Esophagus squamous epithelium (tissue), 5 donors: ENCODE results near the gene EDEM3. TPM values are rescaled to one million over a fixed set of nuclear protein-coding genes. Genes with fewer than 3 reads are reported as not detected.

Source experiments
- DNase-seq: peaks from one replicate; lab custom pipeline; 2025; lab: John Stamatoyannopoulos, UW
- H3K27ac ChIP-seq, 4 donors: fragments of 200-600 bp; sonication (generic); one replicate each; pipeline ENCODE4 v1.5.1; 2016 to 2019; ENCODE audit warnings: mild to moderate bottlenecking in 1 of 4
- H3K27me3 ChIP-seq, 4 donors: fragments of 200-600 bp; sonication (generic); 1 replicate in 3 of 4; 2 replicates in 1 of 4; pipeline versions ENCODE4 v1.5.1 to v1.6.0; 2017 to 2021; ENCODE audit warnings: antibody characterized with exemption in 1 of 4
- H3K36me3 ChIP-seq, 3 donors: fragments of 200-600 bp; sonication (generic); one replicate each; pipeline ENCODE4 v1.5.1; 2016 to 2019
- H3K4me1 ChIP-seq, 3 donors: fragments of 200-600 bp; sonication (generic); one replicate each; pipeline ENCODE4 v1.5.1; 2017 to 2019
- H3K4me3 ChIP-seq, 4 donors: fragments of 200-600 bp; sonication (generic); 1 replicate in 3 of 4; 2 replicates in 1 of 4; pipeline ENCODE4 v1.5.1; 2016 to 2019; ENCODE audit warnings: mild to moderate bottlenecking in 2 of 4, moderate library complexity in 1 of 4
- H3K9me3 ChIP-seq, 3 donors: fragments of 200-600 bp; sonication (generic); one replicate each; pipeline ENCODE4 v1.5.1; 2016 to 2019
- POLR2A ChIP-seq, 4 donors: fragments of 450-650 bp; IDR thresholded peaks; one replicate each; pipeline ENCODE4 v1.6.1; 2017; ENCODE audit warnings: antibody characterized with exemption in 4 of 4, mild to moderate bottlenecking in 4 of 4, moderate library complexity in 3 of 4
- WGBS, 2 donors: methylation state at CpG; one replicate each; pipeline ENCODE4 v1.1.5; 2018; 5-methylcytosine and 5-hydroxymethylcytosine counted together
- intact Hi-C: fragments of 100-400 bp; cut with DNase I; formaldehyde crosslinking; loops from one replicate; pipeline ENCODE4 v1.15.0; 2022
- total RNA-seq, 4 donors: library from RNA; depleted of rRNA; stranded (reverse); fragments of >200 nt; gene quantifications; one replicate each; pipeline ENCODE4 v1.1.0, GENCODE V29; 2016
- TF ChIP-seq, protein P1 (sequence below), 6 experiments: fragments of 450-650 bp in 4 of 6; fragments of 200-600 bp in 2 of 6; sonication (generic) in 2 of 6; IDR thresholded peaks; one replicate each; pipeline ENCODE4 v1.5.1; 2016 to 2019; ENCODE audit warnings: antibody characterized with exemption in 6 of 6, mild to moderate bottlenecking in 4 of 6, moderate library complexity in 4 of 6
- donor health status: DM: yes; HTN: yes; CAD: no.

The EDEM3 gene, protein sequence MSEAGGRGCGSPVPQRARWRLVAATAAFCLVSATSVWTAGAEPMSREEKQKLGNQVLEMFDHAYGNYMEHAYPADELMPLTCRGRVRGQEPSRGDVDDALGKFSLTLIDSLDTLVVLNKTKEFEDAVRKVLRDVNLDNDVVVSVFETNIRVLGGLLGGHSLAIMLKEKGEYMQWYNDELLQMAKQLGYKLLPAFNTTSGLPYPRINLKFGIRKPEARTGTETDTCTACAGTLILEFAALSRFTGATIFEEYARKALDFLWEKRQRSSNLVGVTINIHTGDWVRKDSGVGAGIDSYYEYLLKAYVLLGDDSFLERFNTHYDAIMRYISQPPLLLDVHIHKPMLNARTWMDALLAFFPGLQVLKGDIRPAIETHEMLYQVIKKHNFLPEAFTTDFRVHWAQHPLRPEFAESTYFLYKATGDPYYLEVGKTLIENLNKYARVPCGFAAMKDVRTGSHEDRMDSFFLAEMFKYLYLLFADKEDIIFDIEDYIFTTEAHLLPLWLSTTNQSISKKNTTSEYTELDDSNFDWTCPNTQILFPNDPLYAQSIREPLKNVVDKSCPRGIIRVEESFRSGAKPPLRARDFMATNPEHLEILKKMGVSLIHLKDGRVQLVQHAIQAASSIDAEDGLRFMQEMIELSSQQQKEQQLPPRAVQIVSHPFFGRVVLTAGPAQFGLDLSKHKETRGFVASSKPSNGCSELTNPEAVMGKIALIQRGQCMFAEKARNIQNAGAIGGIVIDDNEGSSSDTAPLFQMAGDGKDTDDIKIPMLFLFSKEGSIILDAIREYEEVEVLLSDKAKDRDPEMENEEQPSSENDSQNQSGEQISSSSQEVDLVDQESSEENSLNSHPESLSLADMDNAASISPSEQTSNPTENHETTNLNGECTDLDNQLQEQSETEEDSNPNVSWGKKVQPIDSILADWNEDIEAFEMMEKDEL
- 10 to 100 TPM; 13.4 to 22.6 (median 20.9) TPM for total RNA-seq

DNA sequence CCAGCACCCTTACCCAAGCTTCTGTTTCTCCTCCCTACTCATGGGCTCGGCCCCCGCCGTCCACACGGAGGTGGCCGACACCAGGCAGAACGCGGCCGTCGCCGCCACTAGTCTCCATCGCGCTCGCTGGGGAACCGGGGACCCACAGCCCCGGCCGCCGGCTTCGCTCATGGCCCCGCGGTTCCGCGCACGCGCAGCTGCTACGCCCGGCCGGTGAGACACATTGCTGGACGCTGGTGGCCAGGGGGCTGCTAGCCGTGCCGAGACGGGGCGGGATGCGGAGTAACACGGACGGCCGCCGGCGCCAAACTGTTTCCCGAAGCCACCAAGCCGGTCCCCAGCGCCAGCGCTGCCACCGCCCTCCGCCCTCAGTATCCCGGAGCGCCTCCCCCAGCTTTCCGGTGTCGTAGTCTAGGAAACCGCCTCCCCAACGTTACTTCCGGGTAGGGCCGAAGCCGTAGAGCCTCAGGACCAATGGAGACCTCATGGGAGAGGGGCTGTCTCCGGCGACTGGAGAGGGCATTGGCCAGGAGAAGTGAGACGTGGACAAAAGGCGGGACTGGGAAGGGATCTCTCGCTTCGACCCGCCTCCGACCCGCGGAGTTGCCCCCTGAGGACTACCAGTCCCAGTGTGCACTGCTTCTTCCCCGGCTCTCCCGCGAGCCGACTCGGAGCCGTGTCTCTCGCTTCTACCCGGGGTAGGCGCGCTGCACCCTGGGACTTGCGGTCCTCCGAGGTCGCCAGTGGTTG, at the start of gene EDEM3:
Gene EDEM3, minus strand, starts transcription at position 383 of the 750 bp plus-strand sequence. Its CDS starts 212 bp downstream, at position 171.
- peak; percentile 95 for DNase-seq
- H3K27me3 ChIP-seq: no peaks in the 10 kb centered on the region
- H3K4me3 ChIP-seq: peak within 1 kb of the TSS; percentile 90 to 94 (median 92)
- H3K4me1 ChIP-seq: peaks cover 4 to 31% (median 11%) of the 10 kb centered on the region in 3 donors
- no peaks in the 10 kb centered on the region for H3K9me3 ChIP-seq
- H3K27ac ChIP-seq: peak within 1 kb of the TSS; percentile 88 to 97 (median 96)
- no peaks in the 10 kb centered on the region for H3K36me3 ChIP-seq
- peak in 3 of 4 donors; percentile 78 to 98 (median 91) for TF ChIP-seq POLR2A (IDR thresholded peaks at IDR 0.05)
- TF ChIP-seq, protein P1, sequence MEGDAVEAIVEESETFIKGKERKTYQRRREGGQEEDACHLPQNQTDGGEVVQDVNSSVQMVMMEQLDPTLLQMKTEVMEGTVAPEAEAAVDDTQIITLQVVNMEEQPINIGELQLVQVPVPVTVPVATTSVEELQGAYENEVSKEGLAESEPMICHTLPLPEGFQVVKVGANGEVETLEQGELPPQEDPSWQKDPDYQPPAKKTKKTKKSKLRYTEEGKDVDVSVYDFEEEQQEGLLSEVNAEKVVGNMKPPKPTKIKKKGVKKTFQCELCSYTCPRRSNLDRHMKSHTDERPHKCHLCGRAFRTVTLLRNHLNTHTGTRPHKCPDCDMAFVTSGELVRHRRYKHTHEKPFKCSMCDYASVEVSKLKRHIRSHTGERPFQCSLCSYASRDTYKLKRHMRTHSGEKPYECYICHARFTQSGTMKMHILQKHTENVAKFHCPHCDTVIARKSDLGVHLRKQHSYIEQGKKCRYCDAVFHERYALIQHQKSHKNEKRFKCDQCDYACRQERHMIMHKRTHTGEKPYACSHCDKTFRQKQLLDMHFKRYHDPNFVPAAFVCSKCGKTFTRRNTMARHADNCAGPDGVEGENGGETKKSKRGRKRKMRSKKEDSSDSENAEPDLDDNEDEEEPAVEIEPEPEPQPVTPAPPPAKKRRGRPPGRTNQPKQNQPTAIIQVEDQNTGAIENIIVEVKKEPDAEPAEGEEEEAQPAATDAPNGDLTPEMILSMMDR (IDR thresholded peaks at IDR 0.05): no peak
- 0% methylated on average over 16 of the region's 76 CpGs; no CpG with 5 or more reads in 1 of the 2 donors for WGBS, 2 donors
- intact Hi-C loops: no loop called here

DNA sequence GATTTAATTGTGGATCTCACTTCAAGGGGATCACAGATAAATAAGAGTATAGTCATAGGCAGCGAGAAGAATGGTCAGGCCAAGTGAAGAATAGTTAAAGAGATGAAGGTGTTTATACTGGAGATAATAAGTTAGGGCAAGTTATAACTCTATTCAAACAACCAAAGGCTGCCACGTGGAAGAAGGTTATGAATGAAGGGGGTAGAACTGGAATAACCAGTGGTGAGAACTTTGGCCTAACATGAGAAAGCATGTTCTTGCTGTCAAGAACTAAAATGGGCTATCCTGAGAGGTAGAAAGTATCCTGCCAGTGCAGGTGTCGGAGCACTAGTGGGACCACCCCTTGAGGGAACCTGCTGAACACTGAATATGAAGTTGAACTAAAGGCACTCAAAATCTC, 49.6 kb upstream of the EDEM3 start:
- WGBS, 2 donors: 39 to 63% methylated on average over 3 of the region's 3 CpGs
- intact Hi-C loops: loop anchor here (10.0 kb wide), 1 partner anchor 861 kb away; no protein-coding TSS in a partner anchor

DNA sequence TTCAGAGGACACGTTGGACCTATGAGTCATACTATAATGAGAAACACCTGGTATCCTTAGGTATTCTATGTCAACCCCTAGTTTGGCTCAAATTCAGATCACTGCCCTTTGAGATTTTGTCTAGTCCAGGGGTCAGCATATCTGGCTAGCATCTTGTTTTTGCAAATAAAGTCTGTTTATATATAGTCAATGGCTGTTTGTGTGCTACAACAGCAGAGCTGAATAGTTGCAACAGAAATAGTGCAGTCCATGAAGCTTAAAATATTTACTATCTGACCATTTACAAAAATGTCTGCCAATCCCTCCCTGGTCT, 48.5 kb upstream of the EDEM3 start:
- Histone ChIP-seq H3K36me3 (peaks cover 0 to 43% (median 6%) of the 10 kb centered on the region in 3 donors), H3K4me1 (peaks cover 0 to 47% (median 15%) of the 10 kb centered on the region in 3 donors), H3K9me3 (no peaks in the 10 kb centered on the region), H3K27ac (no peak overlapping the region), H3K27me3 (no peaks in the 10 kb centered on the region), H3K4me3 (no peak overlapping the region)
- intact Hi-C loops: loop anchor here (10.0 kb wide), 1 partner anchor 862 kb away; no protein-coding TSS in a partner anchor
- TF ChIP-seq, protein P1 (IDR thresholded peaks at IDR 0.05): no peak
- TF ChIP-seq POLR2A (IDR thresholded peaks at IDR 0.05): no peak
- 24% methylated on average over 1 of the region's 1 CpG for WGBS, 2 donors
- no peak for DNase-seq

More for the DNA sequence above, 49.6 kb upstream of the EDEM3 start:
- no peak overlapping the region for H3K4me3 ChIP-seq
- H3K4me1 ChIP-seq: peaks cover 0 to 47% (median 15%) of the 10 kb centered on the region in 3 donors
- H3K27me3 ChIP-seq: no peaks in the 10 kb centered on the region
- no peaks in the 10 kb centered on the region for H3K9me3 ChIP-seq
- H3K27ac ChIP-seq: no peak overlapping the region
- TF ChIP-seq, protein P1 (IDR thresholded peaks at IDR 0.05): no peak
- no peak for TF ChIP-seq POLR2A (IDR thresholded peaks at IDR 0.05)
- no peak for DNase-seq
- H3K36me3 ChIP-seq: peaks cover 0 to 47% (median 6%) of the 10 kb centered on the region in 3 donors

DNA sequence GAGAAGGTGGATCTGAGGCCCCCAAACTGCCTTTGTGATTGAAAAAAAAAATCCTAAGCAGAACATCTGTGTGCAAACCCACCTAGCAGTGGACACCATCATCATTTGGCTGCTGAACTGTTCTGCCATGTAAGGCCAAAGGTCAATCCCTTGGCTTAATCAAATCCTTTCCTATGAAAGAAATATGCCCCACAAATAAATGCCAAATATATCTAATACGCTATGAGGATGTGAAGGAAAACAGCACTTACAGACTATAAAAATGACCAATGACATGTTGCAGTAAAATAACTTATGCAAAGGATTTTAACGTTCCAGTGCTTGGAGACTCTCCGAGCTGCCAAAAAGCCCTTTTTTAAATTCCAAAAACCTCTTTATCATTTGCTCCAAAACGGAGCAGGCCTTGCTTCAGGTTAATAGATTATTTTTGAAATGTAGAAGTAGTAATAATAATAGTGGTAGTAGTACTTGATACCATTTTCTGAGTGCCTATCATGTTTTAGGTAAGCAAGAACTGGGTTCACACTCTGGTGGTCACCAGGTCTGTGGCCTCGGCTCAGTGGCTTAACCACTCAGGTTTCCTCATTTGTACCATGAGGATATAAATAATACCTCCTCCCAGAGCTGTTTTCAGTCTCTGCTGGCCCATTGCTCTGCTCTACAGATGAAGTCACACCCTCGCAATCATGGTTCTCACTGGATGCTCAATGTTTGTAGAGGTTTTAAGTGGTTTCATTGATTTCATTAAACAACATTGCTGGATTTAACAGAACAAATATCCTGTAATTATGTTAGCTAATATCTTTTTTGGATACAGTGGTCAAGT, 47.9 kb upstream of the EDEM3 start:
- TF ChIP-seq, protein P1 (IDR thresholded peaks at IDR 0.05): no peak
- no peak for TF ChIP-seq POLR2A (IDR thresholded peaks at IDR 0.05)
- no peak overlapping the region for H3K4me3 ChIP-seq
- 83 to 84% methylated on average over 6 of the region's 6 CpGs for WGBS, 2 donors
- no peaks in the 10 kb centered on the region for H3K9me3 ChIP-seq
- intact Hi-C loops: loop anchor here (10.0 kb wide), 1 partner anchor 862 kb away; no protein-coding TSS in a partner anchor
- no peak overlapping the region for H3K27ac ChIP-seq
- peaks cover 0 to 44% (median 6%) of the 10 kb centered on the region in 3 donors for H3K36me3 ChIP-seq
- H3K27me3 ChIP-seq: no peaks in the 10 kb centered on the region
- peaks cover 0 to 47% (median 15%) of the 10 kb centered on the region in 3 donors for H3K4me1 ChIP-seq
- DNase-seq: no peak
